OCI-LY3 (cell line): Measurements from ENCODE around the gene ANO10.
"Not testable (repeated sequence)": the region's sequence is repeated elsewhere in the genome, so short reads cannot be mapped to it uniquely, and the experiment has no call there.

Source experiments
- CTCF ChIP-seq: fragments of 200-600, 300-600 bp; sonication (generic); IDR thresholded peaks from 2 replicates; pipeline ENCODE4 v1.5.1; 2014; ENCODE audit warnings: antibody characterized with exemption, low read length, low read depth
- EZH2phosphoT487 ChIP-seq: fragments of 200-600 bp; shearing (Covaris generic); IDR thresholded peaks from 2 replicates; pipeline ENCODE4 v1.6.1; 2018; ENCODE audit warnings: antibody characterized with exemption, mixed run types, low read depth

GRCh38 chr3:43518515-43518914 lies 103.3 kb downstream of the ANO10 start:
- not testable (repeated sequence) for TF ChIP-seq CTCF, EZH2phosphoT487
